GF-D8 (cell line): ENCODE measurements around the gene KIAA1217.

ENCODE experiments used
- DNase-seq: peaks from one replicate; lab custom pipeline; 2025; lab: John Stamatoyannopoulos, UW

Gene KIAA1217

GRCh38 chr10:24596217-24596930 lies 387.4 kb downstream of the KIAA1217 start:
- no peak for DNase-seq

GRCh38 chr10:24597426-24597825 lies 388.5 kb downstream of the KIAA1217 start:
- no peak for DNase-seq
